NCI-H510A treated with DMSO at 0.1 percent for 48 hours (cell line): ENCODE data around the gene SNRNP35.
"Not testable (repeated sequence)": the region's sequence is repeated elsewhere in the genome, so short reads cannot be mapped to it uniquely, and the experiment has no call there.

Experiments used
- DNase-seq: peaks from one replicate; lab custom pipeline; 2025; lab: John Stamatoyannopoulos, UW

SNRNP35 gene

GRCh38 chr12:123489580-123489979, 31.6 kb downstream of the SNRNP35 start:
- no peak for DNase-seq

GRCh38 chr12:123490089-123490488, 32.1 kb downstream of the SNRNP35 start:
- no peak for DNase-seq

- DNase-seq: no peak
These were observed 33.1 kb downstream of the SNRNP35 start for GRCh38 chr12:123491056-123491455.

GRCh38 chr12:123491481-123491880, 33.5 kb downstream of the SNRNP35 start:
- no peak for DNase-seq

- not testable (repeated sequence) for DNase-seq
These were observed 34.5 kb downstream of the SNRNP35 start for GRCh38 chr12:123492339-123493039.

- no peak for DNase-seq
These were observed 36.3 kb downstream of the SNRNP35 start for GRCh38 chr12:123494124-123494851.

GRCh38 chr12:123497065-123497464, 39.1 kb downstream of the SNRNP35 start:
- DNase-seq: no peak

GRCh38 chr12:123498126-123498825, 40.3 kb downstream of the SNRNP35 start:
- no peak for DNase-seq

GRCh38 chr12:123499332-123499731, 41.4 kb downstream of the SNRNP35 start:
- DNase-seq: no peak

GRCh38 chr12:123502163-123502704, 44.3 kb downstream of the SNRNP35 start:
- DNase-seq: no peak

GRCh38 chr12:123506059-123506842, 48.3 kb downstream of the SNRNP35 start:
- DNase-seq: no peak

- DNase-seq: no peak
These were observed 48.9 kb downstream of the SNRNP35 start for GRCh38 chr12:123506843-123507236.

GRCh38 chr12:123512838-123513665, 55.1 kb downstream of the SNRNP35 start:
- DNase-seq: peak; percentile 67

- DNase-seq: no peak
These were observed 55.9 kb downstream of the SNRNP35 start for GRCh38 chr12:123513805-123514204.

- DNase-seq: not testable (repeated sequence)
These were observed 56.8 kb downstream of the SNRNP35 start for GRCh38 chr12:123514582-123515221.

GRCh38 chr12:123516216-123516780, 58.4 kb downstream of the SNRNP35 start:
- no peak for DNase-seq
